ENCODE data around the gene ATP6V0E2. TPM values are rescaled to one million over a fixed set of nuclear protein-coding genes. Genes with fewer than 3 reads are reported as not detected.

ATP6V0E2 gene
- total RNA-seq, 1 donor = 30.0 TPM

DNA sequence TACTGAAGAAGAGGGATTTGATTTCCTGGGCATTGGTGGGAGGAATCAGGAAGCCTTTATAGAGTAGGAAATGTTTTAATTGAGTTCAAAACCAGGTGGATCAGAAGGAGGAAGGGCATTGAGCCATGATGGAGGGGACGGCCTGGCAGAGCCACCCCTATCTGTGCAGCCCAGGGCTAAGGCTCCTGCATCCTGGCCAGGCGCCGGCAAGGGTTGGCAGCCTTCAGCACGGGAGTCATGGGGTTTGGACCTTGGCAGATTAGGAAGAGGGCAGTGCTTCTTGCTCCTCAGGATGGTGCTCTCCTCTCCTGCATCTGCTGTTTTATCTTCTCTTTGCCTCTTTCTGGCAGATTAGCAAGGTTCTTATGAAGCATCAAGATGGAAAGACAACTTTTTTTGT is 23.1 kb upstream of the ATP6V0E2 start:
- no peaks in the 10 kb centered on the region for H3K27me3 ChIP-seq (ENCODE audit: insufficient read depth, low read length)
- H3K4me3 ChIP-seq (ENCODE audit: low read length) = no peak overlapping the region
- H3K4me1 ChIP-seq (ENCODE audit: insufficient read depth, low read length) = peaks cover 7% of the 10 kb centered on the region
- H3K9me3 ChIP-seq (ENCODE audit: low read depth, low read length) = no peaks in the 10 kb centered on the region

DNA sequence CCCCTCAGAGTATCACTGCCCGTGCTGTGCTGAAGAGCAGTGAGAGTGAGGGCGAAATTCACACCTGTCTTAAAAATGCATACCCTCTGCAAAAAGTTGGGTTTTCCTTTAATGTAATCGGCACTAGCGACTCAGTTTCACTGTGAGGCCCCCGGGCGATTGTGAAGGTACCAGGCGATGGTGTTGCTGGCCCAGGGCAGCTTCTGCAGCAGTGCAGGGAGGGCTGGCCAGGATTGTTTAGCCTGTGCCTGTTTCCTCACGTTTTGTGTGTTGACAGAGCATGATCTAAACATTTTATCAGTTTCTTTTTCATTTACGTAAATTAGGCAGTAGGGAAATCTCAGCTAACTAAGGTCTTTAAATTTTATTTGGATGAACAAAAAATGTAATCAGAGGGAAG is 22.3 kb upstream of the ATP6V0E2 start:
- no peaks in the 10 kb centered on the region for H3K27me3 ChIP-seq (ENCODE audit: insufficient read depth, low read length)
- H3K4me1 ChIP-seq (ENCODE audit: insufficient read depth, low read length) = peaks cover 14% of the 10 kb centered on the region
- no peaks in the 10 kb centered on the region for H3K9me3 ChIP-seq (ENCODE audit: low read depth, low read length)
- no peak overlapping the region for H3K4me3 ChIP-seq (ENCODE audit: low read length)

DNA sequence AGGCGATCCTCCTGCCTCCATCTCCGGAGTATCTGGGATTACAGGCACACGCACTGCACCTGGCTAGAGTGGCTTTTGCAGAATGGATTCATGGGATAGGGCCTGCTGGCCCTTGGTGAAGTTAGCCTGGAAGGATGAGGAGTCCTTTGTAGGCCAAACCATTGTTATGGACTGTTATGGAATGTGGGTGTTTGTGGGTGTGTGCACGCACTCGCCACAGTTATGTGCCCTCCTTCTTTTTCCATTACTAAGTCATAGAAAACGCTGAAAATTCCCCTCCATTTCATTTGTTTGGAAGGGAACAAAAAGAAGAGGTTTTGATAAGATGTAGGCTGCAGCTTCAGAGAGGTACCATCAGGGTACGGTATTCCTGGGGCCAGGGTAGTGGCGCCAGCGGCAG is 20.6 kb upstream of the ATP6V0E2 start:
- no peaks in the 10 kb centered on the region for H3K9me3 ChIP-seq (ENCODE audit: low read depth, low read length)
- H3K4me1 ChIP-seq (ENCODE audit: insufficient read depth, low read length) = peaks cover 16% of the 10 kb centered on the region

DNA sequence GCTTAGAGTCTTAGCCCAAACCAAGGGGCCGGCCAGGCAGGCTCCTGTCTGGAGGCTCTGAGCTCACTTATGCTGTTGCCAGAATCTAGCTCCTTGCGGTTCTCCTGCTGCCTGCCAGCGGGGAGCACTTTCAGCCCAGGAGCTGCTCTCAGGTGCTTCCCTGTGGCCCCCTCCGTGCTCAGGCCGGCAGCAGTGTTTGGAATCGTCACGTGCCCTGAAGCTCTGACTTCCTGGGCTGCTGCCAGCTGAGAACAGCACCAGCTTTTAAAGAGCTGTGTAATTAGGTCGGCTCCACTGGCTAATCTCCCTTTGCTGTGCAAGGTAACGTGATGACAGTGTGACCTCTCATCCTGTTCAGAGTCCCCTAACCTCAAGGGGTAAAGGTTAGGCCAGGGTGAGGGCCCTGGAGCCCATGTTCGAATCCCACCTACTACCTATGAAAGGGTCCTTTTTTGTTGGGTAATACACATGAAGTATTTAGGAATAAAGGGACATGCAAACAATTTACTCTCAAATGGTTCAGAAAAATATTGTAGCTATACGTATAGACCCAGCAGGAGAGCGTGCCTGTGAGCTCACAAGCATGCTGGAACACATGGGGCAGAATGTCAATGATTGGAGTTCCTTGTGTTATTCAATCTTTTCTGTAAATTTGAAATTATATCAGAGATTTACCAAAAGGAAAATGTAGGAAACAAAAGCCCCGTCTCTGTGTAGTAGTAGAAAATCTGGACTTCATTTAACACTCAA is 19.0 kb upstream of the ATP6V0E2 start:
- no peaks in the 10 kb centered on the region for H3K9me3 ChIP-seq (ENCODE audit: low read depth, low read length)
- H3K4me1 ChIP-seq (ENCODE audit: insufficient read depth, low read length) = peaks cover 16% of the 10 kb centered on the region
- no peaks in the 10 kb centered on the region for H3K27me3 ChIP-seq (ENCODE audit: insufficient read depth, low read length)
- no peak overlapping the region for H3K4me3 ChIP-seq (ENCODE audit: low read length)

More for the DNA sequence above, 20.6 kb upstream of the ATP6V0E2 start:
- Histone ChIP-seq H3K27me3 (ENCODE audit: insufficient read depth, low read length) (no peaks in the 10 kb centered on the region), H3K4me3 (ENCODE audit: low read length) (no peak overlapping the region)

DNA sequence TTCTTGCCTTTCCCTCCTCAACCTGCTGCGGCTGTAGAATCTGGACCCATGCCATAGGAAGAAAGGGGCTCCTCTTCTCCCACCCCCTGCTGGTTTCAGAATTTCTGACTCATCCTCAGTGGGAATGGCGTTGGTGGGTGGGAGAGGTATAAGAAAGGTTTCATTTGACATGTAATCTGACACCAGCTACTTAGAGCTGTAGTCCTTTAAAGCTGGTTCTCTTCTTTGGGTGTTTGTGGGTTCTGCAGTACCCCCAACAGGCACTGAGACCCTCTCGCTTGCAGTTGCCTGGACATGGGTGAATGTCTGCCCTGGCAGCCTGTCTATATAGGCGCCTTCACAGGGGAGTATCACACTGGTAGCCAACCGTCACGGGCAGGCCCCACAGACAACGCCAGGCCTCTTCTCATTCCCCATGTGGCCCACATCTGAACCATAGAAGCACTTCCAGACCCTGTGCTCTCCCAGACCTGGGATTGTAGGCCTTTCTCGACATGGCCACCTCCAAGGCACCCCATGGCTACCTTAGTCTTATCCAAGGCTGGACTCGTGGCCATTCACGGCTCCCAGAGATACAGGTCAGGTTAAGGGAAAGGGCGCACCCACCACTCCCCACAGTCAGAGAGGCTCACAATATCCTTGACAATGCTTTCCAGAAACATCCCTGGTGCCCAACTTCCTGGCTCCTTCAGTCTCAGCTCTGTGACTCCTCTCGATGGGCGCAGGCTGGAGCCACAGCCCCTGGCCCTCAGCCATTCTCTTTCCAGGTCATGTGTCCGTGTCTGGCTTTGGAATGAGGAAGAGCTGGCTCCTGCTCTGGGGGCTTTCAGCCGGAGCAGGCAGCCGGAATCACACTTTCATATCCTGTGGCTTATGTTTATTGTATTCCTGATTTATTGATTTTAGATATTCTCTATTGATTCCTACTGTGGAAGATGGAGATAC is 18.1 kb upstream of the ATP6V0E2 start:
- no peaks in the 10 kb centered on the region for H3K9me3 ChIP-seq (ENCODE audit: low read depth, low read length)
- peaks cover 16% of the 10 kb centered on the region for H3K4me1 ChIP-seq (ENCODE audit: insufficient read depth, low read length)
- H3K4me3 ChIP-seq (ENCODE audit: low read length) = no peak overlapping the region
- no peaks in the 10 kb centered on the region for H3K27me3 ChIP-seq (ENCODE audit: insufficient read depth, low read length)

DNA sequence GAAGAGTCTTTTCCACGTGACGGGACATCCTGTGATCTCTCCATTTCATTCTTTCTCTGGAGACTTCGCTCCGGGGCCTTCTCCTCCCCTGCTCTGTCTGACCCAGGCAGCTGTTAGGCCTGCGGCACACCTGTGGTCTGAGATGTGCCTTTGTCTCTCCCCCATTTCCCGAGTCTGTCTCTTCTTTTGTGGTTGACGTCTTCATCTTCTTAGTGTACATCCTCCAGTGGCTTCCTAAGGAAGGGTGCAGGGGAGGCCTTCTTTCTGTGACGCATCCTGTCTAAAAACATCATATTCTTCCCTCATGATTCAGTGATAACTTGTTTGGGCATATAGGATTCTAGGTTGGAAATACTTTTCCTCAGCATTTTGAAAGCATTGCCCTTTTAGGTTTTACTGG is 17.2 kb upstream of the ATP6V0E2 start:
- Histone ChIP-seq H3K9me3 (ENCODE audit: low read depth, low read length) (no peaks in the 10 kb centered on the region), H3K4me3 (ENCODE audit: low read length) (no peak overlapping the region), H3K27me3 (ENCODE audit: insufficient read depth, low read length) (no peaks in the 10 kb centered on the region), H3K4me1 (ENCODE audit: insufficient read depth, low read length) (peaks cover 16% of the 10 kb centered on the region)

DNA sequence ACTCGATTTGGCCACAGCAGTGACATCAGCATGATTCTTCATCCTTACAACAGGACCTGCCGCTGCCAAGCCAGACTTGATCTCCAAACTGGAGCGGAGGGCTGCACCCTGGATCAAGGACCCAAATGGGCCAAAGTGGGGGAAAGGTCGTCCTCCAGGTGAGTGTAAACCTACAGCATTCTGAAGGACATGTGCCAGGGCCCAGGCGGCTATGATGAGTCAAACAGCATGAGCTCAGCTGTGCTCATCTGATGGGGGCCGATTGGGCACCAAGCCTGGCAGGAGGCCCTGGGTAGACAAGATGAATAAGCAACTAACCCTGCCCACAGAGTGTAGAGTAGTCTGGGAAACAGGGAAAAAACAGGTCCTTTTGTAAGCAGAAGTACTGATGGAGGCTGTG is 14.4 kb upstream of the ATP6V0E2 start:
- H3K4me1 ChIP-seq (ENCODE audit: insufficient read depth, low read length) = peaks cover 27% of the 10 kb centered on the region
- H3K9me3 ChIP-seq (ENCODE audit: low read depth, low read length) = no peaks in the 10 kb centered on the region
- H3K27me3 ChIP-seq (ENCODE audit: insufficient read depth, low read length) = no peaks in the 10 kb centered on the region
- H3K4me3 ChIP-seq (ENCODE audit: low read length) = no peak overlapping the region

DNA sequence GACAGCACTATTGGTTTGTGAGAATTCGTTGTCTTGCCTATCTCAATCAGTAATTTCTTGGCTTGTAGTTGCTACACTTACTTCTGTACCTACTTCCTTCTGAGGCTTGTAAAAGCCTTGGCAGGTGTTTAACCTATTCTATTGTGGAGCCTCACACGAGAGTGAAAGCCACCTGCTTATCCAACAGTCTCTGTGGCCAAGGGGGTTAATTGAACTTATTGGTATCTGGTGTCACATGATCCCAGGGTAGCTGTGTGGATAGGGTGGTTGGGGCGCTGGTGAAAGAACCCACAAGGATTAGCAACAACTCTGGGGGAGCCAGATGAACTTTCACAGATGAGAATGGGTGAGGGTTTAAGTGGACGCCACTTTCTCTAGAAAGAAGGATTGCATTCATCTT is 13.9 kb upstream of the ATP6V0E2 start:
- H3K4me1 ChIP-seq (ENCODE audit: insufficient read depth, low read length) = peaks cover 27% of the 10 kb centered on the region
- H3K9me3 ChIP-seq (ENCODE audit: low read depth, low read length) = no peaks in the 10 kb centered on the region
- H3K27me3 ChIP-seq (ENCODE audit: insufficient read depth, low read length) = no peaks in the 10 kb centered on the region
- H3K4me3 ChIP-seq (ENCODE audit: low read length) = no peak overlapping the region

DNA sequence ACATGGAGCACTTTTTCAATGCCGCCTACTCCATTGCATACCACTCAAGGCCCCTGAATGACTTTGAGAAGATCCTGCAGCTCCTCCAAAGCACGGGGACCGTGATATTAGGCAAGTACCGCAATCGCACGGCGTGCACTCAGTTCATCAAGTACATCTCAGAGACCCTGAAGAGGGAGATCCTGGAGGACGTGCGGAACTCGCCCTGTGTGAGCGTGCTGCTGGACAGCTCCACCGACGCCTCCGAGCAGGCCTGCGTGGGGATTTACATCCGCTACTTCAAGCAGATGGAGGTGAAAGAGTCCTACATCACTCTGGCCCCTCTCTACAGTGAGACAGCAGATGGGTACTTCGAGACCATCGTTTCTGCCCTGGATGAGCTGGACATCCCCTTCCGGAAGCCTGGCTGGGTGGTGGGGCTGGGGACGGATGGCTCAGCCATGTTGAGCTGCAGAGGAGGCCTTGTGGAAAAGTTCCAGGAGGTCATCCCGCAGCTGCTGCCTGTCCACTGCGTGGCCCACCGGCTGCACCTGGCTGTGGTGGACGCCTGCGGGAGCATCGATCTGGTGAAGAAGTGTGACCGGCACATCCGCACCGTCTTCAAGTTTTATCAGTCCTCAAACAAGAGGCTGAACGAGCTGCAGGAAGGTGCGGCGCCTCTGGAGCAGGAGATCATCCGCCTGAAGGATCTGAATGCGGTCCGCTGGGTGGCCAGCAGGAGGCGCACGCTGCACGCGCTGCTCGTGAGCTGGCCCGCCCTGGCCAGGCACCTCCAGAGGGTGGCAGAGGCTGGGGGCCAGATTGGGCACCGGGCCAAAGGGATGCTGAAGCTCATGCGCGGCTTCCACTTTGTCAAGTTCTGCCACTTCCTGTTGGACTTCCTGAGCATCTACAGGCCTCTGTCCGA is 12.7 kb upstream of the ATP6V0E2 start:
- Histone ChIP-seq H3K27me3 (ENCODE audit: insufficient read depth, low read length) (no peaks in the 10 kb centered on the region), H3K9me3 (ENCODE audit: low read depth, low read length) (no peaks in the 10 kb centered on the region), H3K4me1 (ENCODE audit: insufficient read depth, low read length) (peaks cover 34% of the 10 kb centered on the region), H3K4me3 (ENCODE audit: low read length) (no peak overlapping the region)

DNA sequence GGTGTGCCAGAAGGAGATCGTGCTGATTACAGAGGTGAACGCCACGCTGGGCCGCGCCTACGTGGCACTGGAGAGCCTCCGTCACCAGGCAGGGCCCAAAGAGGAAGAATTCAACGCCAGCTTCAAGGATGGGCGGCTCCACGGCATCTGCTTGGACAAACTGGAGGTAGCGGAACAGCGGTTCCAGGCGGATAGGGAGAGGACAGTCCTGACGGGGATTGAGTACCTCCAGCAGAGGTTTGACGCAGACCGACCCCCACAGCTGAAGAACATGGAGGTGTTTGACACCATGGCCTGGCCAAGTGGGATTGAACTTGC is 12.1 kb upstream of the ATP6V0E2 start:
- Histone ChIP-seq H3K4me3 (ENCODE audit: low read length) (no peak overlapping the region), H3K4me1 (ENCODE audit: insufficient read depth, low read length) (peaks cover 35% of the 10 kb centered on the region)

DNA sequence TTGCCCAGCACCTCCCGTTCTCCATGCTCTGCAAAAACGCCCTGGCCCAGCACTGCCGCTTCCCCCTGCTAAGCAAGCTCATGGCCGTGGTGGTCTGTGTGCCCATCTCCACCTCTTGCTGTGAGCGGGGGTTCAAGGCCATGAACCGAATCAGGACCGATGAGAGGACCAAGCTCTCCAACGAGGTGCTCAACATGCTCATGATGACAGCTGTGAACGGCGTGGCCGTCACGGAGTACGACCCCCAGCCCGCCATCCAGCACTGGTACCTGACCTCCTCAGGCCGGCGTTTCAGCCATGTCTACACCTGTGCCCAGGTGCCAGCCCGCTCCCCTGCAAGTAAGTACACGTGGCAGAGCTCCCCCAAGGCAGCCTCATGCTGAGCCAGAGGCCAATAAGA is 11.6 kb upstream of the ATP6V0E2 start:
- H3K4me1 ChIP-seq (ENCODE audit: insufficient read depth, low read length) = peaks cover 40% of the 10 kb centered on the region

More for the DNA sequence above, 12.1 kb upstream of the ATP6V0E2 start:
- Histone ChIP-seq H3K27me3 (ENCODE audit: insufficient read depth, low read length) (no peaks in the 10 kb centered on the region), H3K9me3 (ENCODE audit: low read depth, low read length) (no peaks in the 10 kb centered on the region)

DNA sequence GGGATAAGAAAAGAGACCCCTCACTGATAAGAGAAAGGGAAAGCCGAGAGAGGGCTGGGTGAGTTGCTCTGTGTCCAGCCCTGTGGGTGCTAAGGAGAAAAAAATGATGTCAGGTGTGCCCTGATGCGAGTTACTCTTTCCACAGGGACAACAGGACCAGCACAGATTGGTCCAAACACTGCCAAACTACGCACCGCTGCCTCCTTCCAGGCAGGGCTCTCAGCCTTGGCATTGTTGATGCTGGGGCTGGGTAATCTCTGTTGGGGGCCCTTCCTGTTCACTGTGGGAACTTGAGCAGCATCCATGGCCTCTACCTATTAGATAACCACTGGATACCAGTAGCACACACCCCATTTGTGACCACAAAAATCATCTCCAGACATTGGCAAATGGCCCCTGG is 10.3 kb upstream of the ATP6V0E2 start:
- H3K27me3 ChIP-seq (ENCODE audit: insufficient read depth, low read length) = no peaks in the 10 kb centered on the region

More for the DNA sequence above, 11.6 kb upstream of the ATP6V0E2 start:
- Histone ChIP-seq H3K9me3 (ENCODE audit: low read depth, low read length) (no peaks in the 10 kb centered on the region), H3K27me3 (ENCODE audit: insufficient read depth, low read length) (no peaks in the 10 kb centered on the region), H3K4me3 (ENCODE audit: low read length) (no peak overlapping the region)

DNA sequence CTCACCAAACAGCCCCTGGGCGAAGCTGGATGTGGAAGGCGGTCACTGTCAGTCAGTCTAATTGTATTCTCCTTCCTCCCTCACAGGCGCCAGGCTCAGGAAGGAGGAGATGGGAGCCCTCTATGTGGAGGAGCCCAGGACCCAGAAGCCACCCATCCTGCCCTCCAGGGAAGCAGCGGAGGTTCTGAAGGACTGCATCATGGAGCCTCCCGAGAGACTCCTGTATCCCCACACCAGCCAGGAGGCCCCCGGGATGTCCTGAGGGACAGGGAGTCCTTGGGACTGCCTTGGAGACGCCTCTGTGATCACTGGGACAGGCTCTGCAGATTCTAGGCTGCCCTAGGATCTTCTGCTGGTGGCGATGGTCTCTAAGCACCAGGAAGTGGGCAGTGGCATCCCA is 9.7 kb upstream of the ATP6V0E2 start:
- peaks cover 58% of the 10 kb centered on the region for H3K4me1 ChIP-seq (ENCODE audit: insufficient read depth, low read length)
- H3K9me3 ChIP-seq (ENCODE audit: low read depth, low read length) = no peaks in the 10 kb centered on the region
- no peak overlapping the region for H3K4me3 ChIP-seq (ENCODE audit: low read length)
- H3K27me3 ChIP-seq (ENCODE audit: insufficient read depth, low read length) = no peaks in the 10 kb centered on the region

More for the DNA sequence above, 10.3 kb upstream of the ATP6V0E2 start:
- H3K9me3 ChIP-seq (ENCODE audit: low read depth, low read length) = no peaks in the 10 kb centered on the region
- H3K4me3 ChIP-seq (ENCODE audit: low read length) = no peak overlapping the region
- peaks cover 53% of the 10 kb centered on the region for H3K4me1 ChIP-seq (ENCODE audit: insufficient read depth, low read length)

DNA sequence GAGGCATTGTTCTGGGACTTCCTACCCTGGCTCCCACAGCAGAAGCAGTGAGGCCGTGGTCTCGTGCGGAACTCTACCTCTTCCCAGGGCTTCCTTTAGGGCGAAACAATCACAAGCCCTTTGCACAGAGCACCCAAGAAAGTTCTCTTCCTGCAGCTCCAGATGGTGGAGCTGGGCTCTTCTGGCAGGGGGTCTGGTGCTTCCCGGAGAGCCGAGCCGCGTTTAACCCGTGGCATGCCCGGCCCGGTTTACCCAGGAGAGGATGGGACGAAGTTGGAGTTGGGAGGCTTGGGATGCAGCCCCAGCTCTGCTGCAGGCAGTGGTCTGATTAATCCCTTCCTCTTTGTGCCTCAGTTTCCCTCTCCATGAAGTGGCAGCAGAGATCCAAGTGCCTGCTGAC is 9.0 kb upstream of the ATP6V0E2 start:
- peaks cover 66% of the 10 kb centered on the region for H3K4me1 ChIP-seq (ENCODE audit: insufficient read depth, low read length)
- H3K4me3 ChIP-seq (ENCODE audit: low read length) = no peak overlapping the region
- H3K27me3 ChIP-seq (ENCODE audit: insufficient read depth, low read length) = no peaks in the 10 kb centered on the region
- no peaks in the 10 kb centered on the region for H3K9me3 ChIP-seq (ENCODE audit: low read depth, low read length)

DNA sequence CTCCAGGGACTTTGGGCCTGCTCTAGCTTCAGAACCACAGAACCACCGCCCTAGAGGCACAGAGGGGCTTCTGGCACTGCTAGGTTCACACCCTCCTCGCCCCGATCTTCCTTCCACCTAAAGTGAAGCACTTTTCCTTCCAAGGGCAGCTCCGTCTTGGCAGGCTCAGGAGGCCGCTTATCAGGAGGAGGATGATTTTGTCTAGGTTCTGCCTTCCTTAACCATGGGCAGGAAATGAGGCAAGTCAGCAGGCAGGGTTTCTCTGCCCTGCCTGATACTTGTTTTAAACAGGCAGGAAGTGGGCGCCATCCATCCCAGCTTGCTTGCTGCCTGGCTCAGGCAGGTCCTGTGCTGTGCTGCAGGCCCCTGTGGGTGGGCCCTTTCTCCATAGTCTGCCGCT is 8.3 kb upstream of the ATP6V0E2 start:
- H3K4me3 ChIP-seq (ENCODE audit: low read length) = no peak overlapping the region
- no peaks in the 10 kb centered on the region for H3K27me3 ChIP-seq (ENCODE audit: insufficient read depth, low read length)
- no peaks in the 10 kb centered on the region for H3K9me3 ChIP-seq (ENCODE audit: low read depth, low read length)
- H3K4me1 ChIP-seq (ENCODE audit: insufficient read depth, low read length) = peaks cover 72% of the 10 kb centered on the region

All from mononuclear cell (primary cell).